ENCODE data around the gene ORAI2.

DNA sequence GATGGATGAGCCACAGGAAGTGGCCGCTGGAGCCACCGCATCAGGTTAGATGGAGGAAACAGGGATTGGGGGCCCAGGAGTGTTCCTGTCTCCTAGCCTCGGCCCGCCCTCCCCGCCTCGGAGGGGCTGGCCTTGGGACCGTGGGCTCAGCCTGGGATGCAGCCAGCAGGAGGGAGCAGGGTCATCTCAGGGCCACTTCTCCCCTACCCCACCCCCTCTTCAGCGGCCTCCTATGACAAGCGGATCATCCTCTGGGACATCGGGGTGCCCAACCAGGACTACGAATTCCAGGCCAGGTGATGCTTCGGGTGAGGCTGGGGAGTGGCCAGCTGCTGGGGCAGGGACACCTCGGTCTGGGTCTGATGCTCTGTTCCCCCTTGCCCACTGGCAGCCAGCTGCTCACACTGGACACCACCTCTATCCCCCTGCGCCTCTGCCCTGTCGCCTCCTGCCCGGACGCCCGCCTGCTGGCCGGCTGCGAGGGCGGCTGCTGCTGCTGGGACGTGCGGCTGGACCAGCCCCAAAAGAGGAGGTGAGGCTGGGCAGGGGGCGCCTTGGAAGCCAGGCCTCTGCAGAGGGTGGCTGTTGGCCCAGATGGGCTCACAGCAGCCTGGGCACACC is 36.1 kb downstream of the ORAI2 start:
- TF ChIP-seq, protein P1, sequence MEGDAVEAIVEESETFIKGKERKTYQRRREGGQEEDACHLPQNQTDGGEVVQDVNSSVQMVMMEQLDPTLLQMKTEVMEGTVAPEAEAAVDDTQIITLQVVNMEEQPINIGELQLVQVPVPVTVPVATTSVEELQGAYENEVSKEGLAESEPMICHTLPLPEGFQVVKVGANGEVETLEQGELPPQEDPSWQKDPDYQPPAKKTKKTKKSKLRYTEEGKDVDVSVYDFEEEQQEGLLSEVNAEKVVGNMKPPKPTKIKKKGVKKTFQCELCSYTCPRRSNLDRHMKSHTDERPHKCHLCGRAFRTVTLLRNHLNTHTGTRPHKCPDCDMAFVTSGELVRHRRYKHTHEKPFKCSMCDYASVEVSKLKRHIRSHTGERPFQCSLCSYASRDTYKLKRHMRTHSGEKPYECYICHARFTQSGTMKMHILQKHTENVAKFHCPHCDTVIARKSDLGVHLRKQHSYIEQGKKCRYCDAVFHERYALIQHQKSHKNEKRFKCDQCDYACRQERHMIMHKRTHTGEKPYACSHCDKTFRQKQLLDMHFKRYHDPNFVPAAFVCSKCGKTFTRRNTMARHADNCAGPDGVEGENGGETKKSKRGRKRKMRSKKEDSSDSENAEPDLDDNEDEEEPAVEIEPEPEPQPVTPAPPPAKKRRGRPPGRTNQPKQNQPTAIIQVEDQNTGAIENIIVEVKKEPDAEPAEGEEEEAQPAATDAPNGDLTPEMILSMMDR (IDR thresholded peaks at IDR 0.05 in 8 of 11, conservative IDR thresholded peaks at IDR 0.05 in 3 of 11): no peak
- no peak for TF ChIP-seq POLR2A (IDR thresholded peaks at IDR 0.05)
- TF ChIP-seq POLR2AphosphoS5 (IDR thresholded peaks at IDR 0.05): peak in 2 of 3 donors; percentile 28 to 62
